ENCODE measurements around the gene SNX1.
A peak's percentile ranks its signal among the peaks of the same experiment; 100 is the strongest.
"Not testable (repeated sequence)": the region's sequence is repeated elsewhere in the genome, so short reads cannot be mapped to it uniquely, and the experiment has no call there.

The SNX1 gene

DNA sequence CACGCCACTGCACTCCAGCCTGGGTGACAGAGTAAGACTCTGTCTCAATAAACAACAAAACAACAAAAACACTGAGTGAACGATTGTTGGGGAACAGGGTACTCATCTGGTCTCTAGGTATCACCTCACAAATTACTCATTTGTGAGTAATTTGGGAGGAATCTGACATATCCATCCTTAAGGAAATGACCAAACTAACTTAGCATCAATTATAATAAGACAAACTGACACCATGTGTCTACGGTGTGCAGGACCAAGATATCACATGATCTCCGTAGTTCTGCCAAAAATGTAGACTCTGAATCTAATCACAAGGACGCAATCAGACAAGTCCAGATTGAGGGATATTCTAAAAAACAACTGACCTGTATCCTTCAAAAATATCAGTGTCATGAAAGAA, 37.5 kb upstream of the SNX1 start:
- H3K4me3 ChIP-seq (ENCODE audit: low read length in 2 of 2), result no peak overlapping the region
- no peaks in the 10 kb centered on the region for H3K9me3 ChIP-seq (ENCODE audit: control insufficient read depth in 2 of 2, low read length in 2 of 2)
- no peak overlapping the region for H3K27ac ChIP-seq (ENCODE audit: low read depth in 2 of 2, low read length in 2 of 2)
- no peaks in the 10 kb centered on the region for H3K36me3 ChIP-seq (ENCODE audit: control insufficient read depth in 2 of 2, insufficient read depth in 2 of 2, low read length in 2 of 2)
- H3K27me3 ChIP-seq (ENCODE audit: control insufficient read depth in 2 of 2, insufficient read depth in 2 of 2, low read length in 2 of 2), result no peaks in the 10 kb centered on the region
- H3K4me1 ChIP-seq (ENCODE audit: control insufficient read depth in 2 of 2, insufficient read depth in 2 of 2, low read length in 2 of 2), result no peaks in the 10 kb centered on the region
- H3K9ac ChIP-seq (ENCODE audit: low read depth in 1 of 2, low read length in 2 of 2), result no peak overlapping the region

DNA sequence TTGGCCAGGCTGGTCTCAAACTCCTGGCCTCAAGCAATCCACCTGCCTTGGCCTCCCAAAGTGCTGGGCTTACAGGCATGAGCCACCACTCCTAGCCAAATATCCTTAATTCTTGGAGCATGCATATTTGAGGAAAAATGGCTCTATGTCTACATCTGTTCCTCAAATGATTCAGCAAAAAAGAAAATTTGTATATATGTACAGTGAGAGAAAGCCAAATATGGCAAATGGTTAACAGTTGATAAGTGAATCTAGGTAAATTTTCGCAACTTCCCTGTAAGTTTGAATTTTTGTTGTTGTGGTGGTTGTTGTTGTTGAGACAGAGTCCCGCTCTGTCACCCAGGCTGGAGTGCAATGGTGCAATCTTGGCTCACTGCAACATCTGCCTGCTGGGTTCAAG, 36.7 kb upstream of the SNX1 start:
- H3K4me1 ChIP-seq (ENCODE audit: control insufficient read depth in 2 of 2, insufficient read depth in 2 of 2, low read length in 2 of 2); H3K36me3 ChIP-seq (ENCODE audit: control insufficient read depth in 2 of 2, insufficient read depth in 2 of 2, low read length in 2 of 2); H3K9ac ChIP-seq (ENCODE audit: low read depth in 1 of 2, low read length in 2 of 2); H3K4me3 ChIP-seq (ENCODE audit: low read length in 2 of 2); H3K9me3 ChIP-seq (ENCODE audit: control insufficient read depth in 2 of 2, low read length in 2 of 2); H3K27ac ChIP-seq (ENCODE audit: low read depth in 2 of 2, low read length in 2 of 2); H3K27me3 ChIP-seq (ENCODE audit: control insufficient read depth in 2 of 2, insufficient read depth in 2 of 2, low read length in 2 of 2): not testable (repeated sequence)

DNA sequence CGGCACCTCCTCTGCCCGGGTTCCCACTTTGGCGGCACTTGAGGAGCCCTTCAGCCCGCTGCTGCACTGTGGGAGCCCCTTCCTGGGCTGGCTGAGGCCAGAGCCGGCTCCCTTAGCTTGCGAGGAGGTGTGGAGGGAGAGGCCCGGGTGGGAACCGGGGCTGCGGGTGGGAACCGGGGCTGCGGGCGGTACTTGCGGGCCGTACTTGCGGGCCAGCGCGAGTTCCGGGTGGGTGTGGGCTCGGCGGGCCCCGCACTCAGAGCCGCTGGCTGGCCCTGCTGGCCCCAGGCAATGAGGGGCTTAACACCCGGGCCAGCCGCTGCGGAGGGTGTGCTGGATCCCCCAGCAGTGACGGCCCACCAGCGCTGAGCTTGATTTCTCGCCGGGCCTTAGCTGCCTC, 35.1 kb upstream of the SNX1 start:
- Histone ChIP-seq H3K4me3 (ENCODE audit: low read length in 2 of 2) (no peak overlapping the region), H3K4me1 (ENCODE audit: control insufficient read depth in 2 of 2, insufficient read depth in 2 of 2, low read length in 2 of 2) (no peaks in the 10 kb centered on the region), H3K27ac (ENCODE audit: low read depth in 2 of 2, low read length in 2 of 2) (no peak overlapping the region), H3K36me3 (ENCODE audit: control insufficient read depth in 2 of 2, insufficient read depth in 2 of 2, low read length in 2 of 2) (no peaks in the 10 kb centered on the region), H3K9ac (ENCODE audit: low read depth in 1 of 2, low read length in 2 of 2) (no peak overlapping the region), H3K9me3 (ENCODE audit: control insufficient read depth in 2 of 2, low read length in 2 of 2) (no peaks in the 10 kb centered on the region), H3K27me3 (ENCODE audit: control insufficient read depth in 2 of 2, insufficient read depth in 2 of 2, low read length in 2 of 2) (no peaks in the 10 kb centered on the region)

DNA sequence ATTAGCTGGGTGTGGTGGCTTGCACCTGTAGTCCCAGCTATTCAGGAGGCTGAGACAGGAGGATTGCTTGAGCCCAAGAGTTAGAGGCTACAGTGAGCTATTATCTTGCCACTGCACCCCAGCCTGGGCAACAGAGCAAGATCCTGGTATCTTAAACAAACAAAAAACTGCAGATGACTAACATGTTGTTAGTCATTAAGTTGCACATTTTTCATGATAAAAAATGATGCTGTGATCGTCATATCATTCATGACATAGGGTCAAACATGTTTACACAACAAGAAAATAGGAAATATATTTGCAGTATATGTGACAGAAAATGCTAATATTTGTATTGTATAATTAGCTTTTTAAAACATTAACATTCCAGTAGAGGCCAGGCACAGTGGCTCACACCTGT, 29.3 kb upstream of the SNX1 start:
- Histone ChIP-seq H3K4me1 (ENCODE audit: control insufficient read depth in 2 of 2, insufficient read depth in 2 of 2, low read length in 2 of 2) (peaks cover 5 to 6% of the 10 kb centered on the region in 2 donors), H3K27me3 (ENCODE audit: control insufficient read depth in 2 of 2, insufficient read depth in 2 of 2, low read length in 2 of 2) (no peaks in the 10 kb centered on the region), H3K4me3 (ENCODE audit: low read length in 2 of 2) (no peak overlapping the region), H3K27ac (ENCODE audit: low read depth in 2 of 2, low read length in 2 of 2) (no peak overlapping the region), H3K36me3 (ENCODE audit: control insufficient read depth in 2 of 2, insufficient read depth in 2 of 2, low read length in 2 of 2) (peaks cover 2 to 3% of the 10 kb centered on the region in 2 donors), H3K9ac (ENCODE audit: low read depth in 1 of 2, low read length in 2 of 2) (no peak overlapping the region), H3K9me3 (ENCODE audit: control insufficient read depth in 2 of 2, low read length in 2 of 2) (no peaks in the 10 kb centered on the region)

DNA sequence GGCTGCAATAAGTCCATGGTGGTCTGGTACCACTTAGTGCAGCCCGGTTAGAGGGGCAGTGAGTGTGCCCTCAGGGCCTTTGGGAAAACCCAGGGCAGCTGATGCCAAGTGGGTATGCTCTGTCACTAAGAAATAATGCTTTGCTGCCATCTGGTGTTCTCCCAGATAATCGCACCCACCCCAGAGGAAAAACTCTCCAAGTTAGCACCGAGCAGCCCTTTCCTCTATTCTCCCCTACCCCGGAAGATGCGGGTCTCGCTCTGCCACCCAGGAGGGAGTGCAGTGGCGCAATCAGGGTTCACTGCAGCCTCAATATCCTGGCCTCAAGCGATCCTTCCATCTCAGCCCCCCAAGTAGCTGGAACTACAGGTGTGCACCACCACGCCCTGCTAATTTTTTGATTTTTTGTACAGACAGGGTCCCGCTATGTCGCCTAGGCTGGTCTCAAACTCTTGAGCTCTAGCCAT, 28.2 kb upstream of the SNX1 start:
- H3K9me3 ChIP-seq (ENCODE audit: control insufficient read depth in 2 of 2, low read length in 2 of 2), result no peaks in the 10 kb centered on the region
- no peak overlapping the region for H3K9ac ChIP-seq (ENCODE audit: low read depth in 1 of 2, low read length in 2 of 2)
- no peak overlapping the region for H3K4me3 ChIP-seq (ENCODE audit: low read length in 2 of 2)
- peaks cover 9 to 10% of the 10 kb centered on the region in 2 donors for H3K36me3 ChIP-seq (ENCODE audit: control insufficient read depth in 2 of 2, insufficient read depth in 2 of 2, low read length in 2 of 2)
- no peak overlapping the region for H3K27ac ChIP-seq (ENCODE audit: low read depth in 2 of 2, low read length in 2 of 2)
- H3K27me3 ChIP-seq (ENCODE audit: control insufficient read depth in 2 of 2, insufficient read depth in 2 of 2, low read length in 2 of 2), result no peaks in the 10 kb centered on the region
- H3K4me1 ChIP-seq (ENCODE audit: control insufficient read depth in 2 of 2, insufficient read depth in 2 of 2, low read length in 2 of 2), result peaks cover 6 to 11% of the 10 kb centered on the region in 2 donors

DNA sequence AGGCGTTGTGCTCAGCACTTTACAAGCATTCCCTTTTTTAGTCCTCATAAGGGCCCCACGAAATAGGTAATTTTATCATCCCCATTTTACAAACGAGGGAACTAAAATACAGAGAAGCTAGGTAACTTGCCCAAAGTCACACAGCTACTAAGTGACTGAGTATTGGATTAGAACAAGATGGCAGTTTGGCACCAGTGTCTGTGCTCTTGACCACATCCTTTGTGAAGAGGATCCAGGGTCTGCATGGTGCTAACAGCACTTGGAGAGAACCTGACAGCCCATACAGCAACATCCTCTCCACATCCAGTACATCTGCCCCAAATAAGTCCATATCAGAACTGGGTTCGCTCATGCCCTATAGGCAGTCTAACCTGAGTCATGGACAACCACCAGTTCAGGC, 27.6 kb upstream of the SNX1 start:
- Histone ChIP-seq H3K27ac (ENCODE audit: low read depth in 2 of 2, low read length in 2 of 2) (no peak overlapping the region), H3K4me1 (ENCODE audit: control insufficient read depth in 2 of 2, insufficient read depth in 2 of 2, low read length in 2 of 2) (peaks cover 6 to 11% of the 10 kb centered on the region in 2 donors), H3K27me3 (ENCODE audit: control insufficient read depth in 2 of 2, insufficient read depth in 2 of 2, low read length in 2 of 2) (no peaks in the 10 kb centered on the region), H3K9ac (ENCODE audit: low read depth in 1 of 2, low read length in 2 of 2) (no peak overlapping the region), H3K4me3 (ENCODE audit: low read length in 2 of 2) (no peak overlapping the region), H3K9me3 (ENCODE audit: control insufficient read depth in 2 of 2, low read length in 2 of 2) (no peaks in the 10 kb centered on the region), H3K36me3 (ENCODE audit: control insufficient read depth in 2 of 2, insufficient read depth in 2 of 2, low read length in 2 of 2) (peaks cover 10 to 11% of the 10 kb centered on the region in 2 donors)

DNA sequence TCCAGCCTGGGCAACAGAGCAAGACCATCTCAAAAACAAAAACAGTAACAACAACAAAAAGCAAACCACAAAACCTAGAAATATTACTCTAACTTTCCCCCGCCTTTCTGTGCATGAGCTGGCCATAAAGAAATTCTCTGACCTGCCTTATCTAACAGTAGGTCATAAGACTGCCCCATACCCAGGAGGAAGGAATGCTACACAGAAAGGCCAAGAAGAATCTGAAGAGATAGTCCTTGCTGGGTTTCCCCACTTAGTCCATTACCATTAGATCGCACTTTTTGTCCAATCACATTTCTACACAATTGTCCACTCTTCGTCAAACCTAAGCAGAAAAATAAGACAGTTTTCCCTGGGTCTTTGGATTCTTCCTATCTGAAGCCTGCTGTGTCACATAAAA, 25.7 kb upstream of the SNX1 start:
- Histone ChIP-seq H3K4me3 (ENCODE audit: low read length in 2 of 2) (no peak overlapping the region), H3K4me1 (ENCODE audit: control insufficient read depth in 2 of 2, insufficient read depth in 2 of 2, low read length in 2 of 2) (peaks cover 6 to 11% of the 10 kb centered on the region in 2 donors), H3K36me3 (ENCODE audit: control insufficient read depth in 2 of 2, insufficient read depth in 2 of 2, low read length in 2 of 2) (peaks cover 12 to 21% of the 10 kb centered on the region in 2 donors), H3K27me3 (ENCODE audit: control insufficient read depth in 2 of 2, insufficient read depth in 2 of 2, low read length in 2 of 2) (no peaks in the 10 kb centered on the region), H3K9me3 (ENCODE audit: control insufficient read depth in 2 of 2, low read length in 2 of 2) (no peaks in the 10 kb centered on the region), H3K27ac (ENCODE audit: low read depth in 2 of 2, low read length in 2 of 2) (no peak overlapping the region), H3K9ac (ENCODE audit: low read depth in 1 of 2, low read length in 2 of 2) (no peak overlapping the region)

DNA sequence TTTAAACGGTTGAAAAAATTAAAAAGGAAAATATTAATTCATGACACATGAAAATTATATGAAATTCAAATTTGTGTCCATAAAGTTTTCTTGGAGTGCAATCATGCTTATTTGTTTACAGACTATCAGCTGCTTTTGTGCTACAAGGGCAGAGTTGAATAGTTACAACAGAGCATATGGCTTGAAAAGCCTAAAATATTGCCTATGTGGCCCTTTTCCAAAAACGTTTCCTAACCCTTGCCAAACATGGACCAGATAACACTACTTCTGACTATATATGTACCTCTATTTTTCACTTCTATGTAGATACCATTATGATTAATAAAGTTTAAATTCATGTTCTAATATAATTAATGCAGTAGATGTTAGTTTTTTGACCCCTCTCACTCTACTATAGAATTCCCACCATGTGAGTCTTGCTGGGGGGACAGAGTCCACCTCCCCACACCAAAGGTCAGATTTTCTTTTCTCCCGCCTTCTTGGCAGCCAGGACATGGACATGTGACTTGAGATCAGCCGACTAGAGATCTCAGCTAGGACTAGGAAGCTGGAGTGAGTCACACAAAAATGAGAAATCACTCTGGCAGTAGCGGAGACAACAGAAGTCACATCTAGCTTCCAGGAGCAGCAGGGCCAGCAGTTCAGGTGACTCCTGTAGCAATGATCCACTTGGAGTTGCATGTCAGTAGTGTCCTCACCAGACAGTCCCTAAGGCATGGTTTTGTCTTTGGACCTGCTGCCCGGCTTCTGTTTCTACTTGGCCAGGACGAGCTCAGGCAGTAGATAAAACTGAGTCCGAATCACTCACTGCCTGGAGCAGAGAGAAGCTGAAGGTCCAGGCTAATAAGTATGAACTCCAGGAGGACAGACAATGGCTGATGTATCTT, 24.6 kb upstream of the SNX1 start:
- H3K4me1 ChIP-seq (ENCODE audit: control insufficient read depth in 2 of 2, insufficient read depth in 2 of 2, low read length in 2 of 2), result peaks cover 6 to 11% of the 10 kb centered on the region in 2 donors
- peak overlapping the region; percentile 35 to 49 for H3K27ac ChIP-seq (ENCODE audit: low read depth in 2 of 2, low read length in 2 of 2)
- no peaks in the 10 kb centered on the region for H3K9me3 ChIP-seq (ENCODE audit: control insufficient read depth in 2 of 2, low read length in 2 of 2)
- H3K36me3 ChIP-seq (ENCODE audit: control insufficient read depth in 2 of 2, insufficient read depth in 2 of 2, low read length in 2 of 2), result peaks cover 12 to 23% of the 10 kb centered on the region in 2 donors
- no peak overlapping the region for H3K9ac ChIP-seq (ENCODE audit: low read depth in 1 of 2, low read length in 2 of 2)
- no peaks in the 10 kb centered on the region for H3K27me3 ChIP-seq (ENCODE audit: control insufficient read depth in 2 of 2, insufficient read depth in 2 of 2, low read length in 2 of 2)
- no peak overlapping the region for H3K4me3 ChIP-seq (ENCODE audit: low read length in 2 of 2)

DNA sequence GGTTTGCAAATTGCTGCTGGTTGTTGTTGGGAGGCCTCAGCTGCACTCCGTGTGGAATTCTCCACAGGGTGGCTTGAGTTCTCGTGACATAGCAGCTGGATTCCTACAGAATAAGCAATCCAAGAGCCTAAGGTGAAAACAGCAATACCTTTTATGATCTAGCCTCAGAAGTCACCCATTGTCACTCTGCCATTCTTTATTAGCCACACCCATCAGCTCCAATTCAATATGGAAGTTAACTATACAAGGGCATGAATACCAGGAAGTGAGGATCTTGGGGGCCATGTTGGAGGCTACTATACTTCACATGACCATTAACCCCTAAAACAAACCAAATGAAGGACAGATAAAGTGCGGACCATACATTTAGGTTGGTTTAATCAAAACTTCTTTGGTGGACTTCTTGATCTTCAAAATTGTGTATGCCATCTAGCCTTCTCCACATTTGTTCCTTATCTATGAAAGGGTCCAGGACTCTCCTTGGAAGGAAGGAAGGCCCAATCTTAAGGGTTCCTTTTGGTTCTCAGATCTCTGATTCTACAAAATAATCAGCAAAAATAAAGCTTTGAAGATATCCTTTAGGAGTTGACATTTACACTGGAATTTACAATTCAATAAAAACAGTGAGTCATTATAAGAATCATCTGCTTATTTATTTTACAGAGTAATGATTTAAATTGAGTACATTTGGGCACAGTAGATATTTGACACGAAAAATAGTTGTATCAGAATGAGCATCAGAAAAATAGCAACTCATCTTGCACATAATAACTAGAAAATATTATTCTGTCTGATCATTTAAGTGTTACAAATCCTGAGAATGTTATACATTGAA, 23.6 kb upstream of the SNX1 start:
- Histone ChIP-seq H3K4me1 (ENCODE audit: control insufficient read depth in 2 of 2, insufficient read depth in 2 of 2, low read length in 2 of 2) (peaks cover 6 to 11% of the 10 kb centered on the region in 2 donors), H3K36me3 (ENCODE audit: control insufficient read depth in 2 of 2, insufficient read depth in 2 of 2, low read length in 2 of 2) (peaks cover 12 to 23% of the 10 kb centered on the region in 2 donors), H3K9me3 (ENCODE audit: control insufficient read depth in 2 of 2, low read length in 2 of 2) (no peaks in the 10 kb centered on the region), H3K9ac (ENCODE audit: low read depth in 1 of 2, low read length in 2 of 2) (no peak overlapping the region), H3K27me3 (ENCODE audit: control insufficient read depth in 2 of 2, insufficient read depth in 2 of 2, low read length in 2 of 2) (no peaks in the 10 kb centered on the region), H3K4me3 (ENCODE audit: low read length in 2 of 2) (no peak overlapping the region), H3K27ac (ENCODE audit: low read depth in 2 of 2, low read length in 2 of 2) (peak overlapping the region; percentile 35 to 49)

DNA sequence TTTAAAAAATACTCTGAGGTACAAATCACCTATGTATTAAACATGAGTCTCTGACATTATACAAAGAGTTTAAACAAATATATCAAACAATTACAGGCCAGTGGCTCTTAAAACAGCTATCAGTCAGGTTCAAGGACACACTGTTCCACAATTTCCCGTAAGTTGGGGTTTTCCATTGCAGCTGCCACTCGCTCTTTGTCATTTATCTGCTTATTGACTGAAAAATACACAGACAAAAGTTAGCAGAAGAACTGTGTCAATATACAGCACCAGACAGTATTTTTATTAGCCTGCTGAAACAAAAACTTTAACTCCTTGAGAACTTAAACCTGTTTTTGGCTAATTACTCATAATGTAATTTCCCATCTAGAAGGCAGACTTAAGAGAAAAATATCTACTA, 23.0 kb upstream of the SNX1 start:
- no peak overlapping the region for H3K27ac ChIP-seq (ENCODE audit: low read depth in 2 of 2, low read length in 2 of 2)
- no peak overlapping the region for H3K9ac ChIP-seq (ENCODE audit: low read depth in 1 of 2, low read length in 2 of 2)
- H3K9me3 ChIP-seq (ENCODE audit: control insufficient read depth in 2 of 2, low read length in 2 of 2), result no peaks in the 10 kb centered on the region
- H3K4me1 ChIP-seq (ENCODE audit: control insufficient read depth in 2 of 2, insufficient read depth in 2 of 2, low read length in 2 of 2), result peaks cover 4 to 6% of the 10 kb centered on the region in 2 donors
- H3K27me3 ChIP-seq (ENCODE audit: control insufficient read depth in 2 of 2, insufficient read depth in 2 of 2, low read length in 2 of 2), result no peaks in the 10 kb centered on the region
- H3K4me3 ChIP-seq (ENCODE audit: low read length in 2 of 2), result no peak overlapping the region
- H3K36me3 ChIP-seq (ENCODE audit: control insufficient read depth in 2 of 2, insufficient read depth in 2 of 2, low read length in 2 of 2), result peaks cover 12 to 23% of the 10 kb centered on the region in 2 donors
